HL-60/S4 treated with retinoic acid at 250 ng/mL for 4 days and 3 days (cell line): Measurements from ENCODE around the gene MAGI2.
"Not testable (repeated sequence)": the region's sequence is repeated elsewhere in the genome, so short reads cannot be mapped to it uniquely, and the experiment has no call there.

Experiments used
- in situ Hi-C: fragments of 300-500 bp; cut with MboI; formaldehyde crosslinking; loops from 2 replicates; pipeline ENCODE4 v1.7.0; 2022; ENCODE audit warnings: low sequenced_read_pairs

MAGI2 gene

DNA sequence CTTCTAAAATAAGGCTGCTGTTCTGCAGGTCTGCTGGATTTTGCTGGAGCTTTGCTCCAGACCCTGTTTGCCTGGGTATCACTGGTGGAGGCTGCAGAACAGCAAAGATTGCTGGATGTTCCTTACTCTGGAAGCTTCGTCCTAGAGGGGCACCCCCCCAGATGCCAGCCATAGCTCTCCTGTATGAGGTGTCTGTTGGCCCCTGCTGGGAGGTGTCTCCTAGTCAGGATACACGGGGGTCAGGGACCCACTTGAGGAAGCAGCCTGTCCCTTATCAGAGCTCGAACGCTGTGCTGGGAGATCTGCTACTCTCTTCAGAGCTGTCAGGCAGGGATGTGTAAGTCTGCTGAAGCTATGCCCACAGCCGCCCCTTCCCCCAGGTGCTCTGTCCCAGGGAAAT is 382.3 kb downstream of the MAGI2 start:
- in situ Hi-C loops, result not testable (repeated sequence)

GRCh38 chr7:79064187-79064823 is 389.2 kb downstream of the MAGI2 start:
- in situ Hi-C loops, result no loop called here

DNA sequence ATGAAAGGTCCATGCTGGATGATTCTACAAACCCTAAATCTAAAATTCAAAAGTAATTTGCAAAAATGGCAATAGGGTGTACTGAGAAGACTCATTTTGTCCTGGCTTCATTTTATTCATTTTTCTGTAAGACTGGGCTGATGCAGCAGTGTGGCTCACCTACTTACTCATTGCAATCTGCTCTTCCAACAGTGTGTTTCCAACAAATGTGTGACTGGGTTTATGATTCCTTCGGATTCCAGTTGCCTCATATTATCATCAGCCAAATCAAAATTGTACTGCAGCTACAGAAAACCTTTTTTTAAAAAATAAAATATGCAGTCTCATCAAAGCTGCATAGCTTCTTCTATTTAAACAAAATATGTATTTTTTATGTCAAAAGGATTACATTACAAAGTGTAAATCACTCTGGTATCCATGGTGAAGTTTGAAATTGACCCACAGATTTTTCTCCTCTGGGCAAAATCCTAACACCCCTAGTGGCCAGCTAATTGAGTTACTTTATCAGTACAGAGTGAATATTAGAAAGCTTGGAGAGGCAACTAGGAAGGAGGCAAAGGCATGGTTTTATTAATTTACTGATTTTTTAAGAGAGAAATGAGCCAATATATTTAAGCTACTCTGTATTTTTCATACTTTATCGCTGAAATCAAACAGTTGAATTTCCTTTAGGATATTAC is 390.3 kb downstream of the MAGI2 start:
- in situ Hi-C loops, result no loop called here

GRCh38 chr7:79060498-79060897 is 393.0 kb downstream of the MAGI2 start:
- in situ Hi-C loops, result no loop called here

DNA sequence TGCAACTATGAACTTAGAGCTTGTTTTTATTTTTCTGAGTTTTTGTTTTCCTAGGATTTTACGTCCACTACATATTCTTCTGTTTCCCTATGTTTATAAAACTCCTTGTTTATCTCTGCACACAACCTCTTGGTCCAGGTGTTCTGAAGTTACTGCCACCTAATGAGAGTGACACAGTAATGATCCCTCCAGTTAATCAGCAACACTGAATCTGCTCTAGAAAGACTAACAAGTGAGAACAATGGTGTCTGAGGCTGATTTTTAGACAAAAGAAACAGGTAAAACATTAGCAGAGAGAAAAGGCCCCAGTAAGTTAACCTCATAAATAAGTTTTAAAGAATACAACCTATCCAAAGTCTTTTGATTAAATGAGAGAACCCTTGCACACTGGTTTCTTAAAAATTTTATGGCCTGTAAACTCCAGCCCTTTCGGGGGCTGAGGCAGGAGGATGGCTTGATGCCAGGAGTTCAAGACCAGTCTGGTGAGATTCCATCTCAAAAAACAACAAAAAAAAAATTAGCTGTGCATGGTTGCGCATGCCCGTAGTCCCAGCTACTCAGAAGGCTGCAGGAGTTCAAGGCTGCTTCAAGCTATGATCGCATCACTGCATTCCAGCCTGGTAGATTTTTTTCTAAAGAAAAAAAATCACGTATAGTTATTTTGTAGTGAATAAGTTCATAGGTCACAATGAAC is 397.6 kb downstream of the MAGI2 start:
- in situ Hi-C loops, result no loop called here

- in situ Hi-C loops, result no loop called here
Measured at GRCh38 chr7:79051915-79052314, 401.6 kb downstream of the MAGI2 start.

DNA sequence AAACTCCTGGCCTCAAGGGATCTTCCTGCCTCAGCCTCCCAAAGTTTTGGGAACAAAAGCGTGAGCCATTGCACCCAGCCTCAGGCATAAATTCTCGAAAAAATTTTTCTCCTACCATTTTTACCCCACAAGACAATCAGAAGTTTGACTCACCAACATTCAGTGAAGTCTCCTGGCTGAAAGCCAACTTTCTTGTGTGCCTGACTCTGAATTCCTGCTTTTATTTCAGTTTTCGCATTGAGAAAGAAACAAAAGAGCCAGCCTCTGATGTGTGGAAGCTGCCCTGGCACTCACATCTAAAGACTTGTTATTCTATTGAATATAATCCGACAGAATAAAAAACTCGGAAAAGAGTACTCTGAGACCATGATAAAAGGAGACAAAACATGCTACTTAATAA is 402.9 kb downstream of the MAGI2 start:
- in situ Hi-C loops, result no loop called here

GRCh38 chr7:79046061-79046460 is 407.4 kb downstream of the MAGI2 start:
- in situ Hi-C loops, result no loop called here

- in situ Hi-C loops, result no loop called here
Measured at GRCh38 chr7:79037001-79037400, 416.5 kb downstream of the MAGI2 start.

GRCh38 chr7:79036356-79036755 is 417.1 kb downstream of the MAGI2 start:
- in situ Hi-C loops, result no loop called here

DNA sequence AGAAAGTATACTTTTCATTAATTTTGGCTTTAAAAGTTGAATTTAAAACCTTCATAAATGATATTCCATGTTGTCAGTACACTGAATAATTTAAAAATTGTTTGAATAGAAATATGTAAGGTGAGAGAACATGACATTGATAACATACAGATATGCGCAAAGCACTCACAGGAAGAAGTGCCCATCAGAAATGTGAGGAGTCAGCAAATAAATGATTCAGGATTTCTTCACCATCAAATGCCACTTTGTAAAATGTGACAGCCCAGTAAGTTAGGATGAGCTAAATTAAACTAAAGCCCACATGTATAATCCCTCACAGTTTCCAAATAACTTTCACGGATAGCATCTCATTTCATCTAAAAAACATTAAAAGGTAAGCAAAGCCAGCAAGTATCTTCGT is 417.6 kb downstream of the MAGI2 start:
- in situ Hi-C loops, result no loop called here

DNA sequence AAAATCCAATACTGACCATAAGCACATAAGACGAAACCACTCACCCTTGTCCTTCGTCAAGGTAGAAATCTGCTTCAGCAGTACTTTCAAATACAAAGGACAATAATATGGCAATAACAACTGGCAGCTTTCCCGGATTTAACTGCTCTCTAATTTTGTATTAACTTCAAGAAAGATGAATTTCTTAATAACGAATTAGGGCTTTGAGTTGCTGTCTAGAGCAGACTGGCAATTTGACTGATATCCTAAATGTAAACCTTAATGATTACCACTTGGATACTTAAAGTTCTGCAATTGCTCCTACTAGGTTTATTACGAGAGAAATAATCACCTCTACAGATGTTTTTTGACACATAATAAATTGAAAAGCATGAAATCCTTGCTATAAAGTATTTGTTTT is 418.7 kb downstream of the MAGI2 start:
- in situ Hi-C loops, result no loop called here

DNA sequence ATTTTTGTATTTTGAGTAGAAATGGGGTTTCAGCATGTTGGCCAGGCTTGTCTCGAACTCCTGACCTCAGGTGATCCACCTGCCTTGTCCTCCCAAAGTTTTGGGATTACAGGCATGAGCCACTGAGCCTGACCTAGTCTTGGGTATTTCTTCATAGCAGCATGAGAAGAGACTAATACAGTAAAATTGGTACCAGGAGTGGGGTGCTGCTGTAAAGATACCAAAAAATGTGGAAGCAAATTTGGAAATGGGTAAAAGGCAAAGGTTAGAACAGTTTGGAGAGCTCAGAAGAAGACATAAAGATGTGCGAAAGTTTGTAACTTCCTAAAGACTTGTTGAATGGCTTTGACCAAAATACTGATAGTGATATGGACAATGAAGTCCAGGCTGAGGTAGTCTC is 433.8 kb downstream of the MAGI2 start:
- in situ Hi-C loops, result not testable (repeated sequence)

DNA sequence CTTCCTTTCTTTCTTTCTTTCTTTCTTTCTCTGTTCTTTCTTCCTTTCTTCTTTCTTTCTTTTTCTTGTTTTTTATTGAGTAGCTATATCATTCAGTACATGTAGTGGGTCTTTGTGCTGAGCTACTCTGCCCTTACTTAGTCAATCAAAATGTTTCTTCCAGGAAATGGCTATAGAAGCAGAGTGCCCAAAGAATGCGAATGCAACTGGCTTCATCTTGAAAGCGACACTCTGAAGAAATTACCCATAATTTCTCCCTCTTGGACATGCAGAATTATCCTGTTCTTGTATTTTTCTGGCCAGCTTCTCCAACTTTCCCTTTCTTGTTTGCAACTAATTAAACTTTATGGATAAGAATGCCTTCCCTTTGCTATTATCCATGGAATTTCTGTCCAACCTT is 441.5 kb downstream of the MAGI2 start:
- in situ Hi-C loops, result no loop called here

DNA sequence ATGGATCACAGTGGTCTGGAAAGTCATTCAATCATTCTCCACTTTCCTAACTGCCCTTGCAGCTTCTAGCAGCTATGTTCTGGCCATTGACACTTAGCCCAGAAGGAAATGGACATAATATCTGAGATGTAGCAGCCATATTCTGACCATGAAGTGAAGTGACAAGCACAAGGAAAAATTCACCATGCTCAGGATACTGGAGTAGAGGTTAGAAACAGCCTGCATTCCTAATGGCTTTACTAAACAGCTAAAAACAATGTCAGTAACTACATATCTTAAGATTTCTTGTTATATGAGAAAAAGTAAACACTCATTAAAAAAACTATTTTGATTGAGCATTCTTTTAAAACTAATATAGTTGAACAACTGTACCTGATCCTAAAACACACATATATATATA is 443.8 kb downstream of the MAGI2 start:
- in situ Hi-C loops, result no loop called here

DNA sequence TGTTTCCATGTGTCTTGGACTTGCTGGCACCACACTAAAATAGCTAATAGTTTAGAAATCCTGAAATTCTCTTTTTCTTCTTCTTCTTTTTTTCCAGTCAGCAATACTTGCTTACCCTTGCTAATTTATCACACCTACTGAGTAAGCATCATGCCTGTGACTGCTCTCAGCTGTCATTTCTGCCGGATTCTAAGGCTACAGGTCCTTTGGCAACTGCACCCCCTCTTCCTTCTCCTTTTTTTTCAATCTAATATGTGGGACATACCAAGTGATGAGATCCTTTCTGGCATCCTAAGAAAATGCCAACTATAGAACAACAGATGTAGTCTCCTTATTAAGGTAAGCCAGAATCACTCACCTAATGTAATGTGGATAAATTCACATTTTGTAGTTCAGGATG is 444.7 kb downstream of the MAGI2 start:
- in situ Hi-C loops, result no loop called here

GRCh38 chr7:78996013-78996412 is 457.5 kb downstream of the MAGI2 start:
- in situ Hi-C loops, result no loop called here

DNA sequence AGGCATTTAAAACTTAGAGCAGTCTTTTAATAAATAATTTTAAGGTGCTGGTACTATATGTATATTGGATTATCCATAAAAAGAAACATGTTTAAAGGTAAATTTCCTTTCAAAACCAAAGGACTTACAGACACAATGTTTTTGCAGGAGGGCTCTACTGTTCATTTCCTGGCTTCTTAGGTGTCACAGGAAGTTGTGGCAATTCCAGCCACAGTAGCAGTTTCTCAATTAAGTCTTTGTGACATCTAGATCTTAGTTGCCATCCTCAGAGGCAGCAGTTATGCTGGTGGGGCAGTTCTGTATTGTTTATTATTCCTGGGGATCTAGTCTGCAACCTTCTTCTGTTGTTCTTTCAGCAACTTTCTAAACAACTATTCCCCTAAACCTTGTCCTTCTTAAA is 460.1 kb downstream of the MAGI2 start:
- in situ Hi-C loops, result no loop called here

DNA sequence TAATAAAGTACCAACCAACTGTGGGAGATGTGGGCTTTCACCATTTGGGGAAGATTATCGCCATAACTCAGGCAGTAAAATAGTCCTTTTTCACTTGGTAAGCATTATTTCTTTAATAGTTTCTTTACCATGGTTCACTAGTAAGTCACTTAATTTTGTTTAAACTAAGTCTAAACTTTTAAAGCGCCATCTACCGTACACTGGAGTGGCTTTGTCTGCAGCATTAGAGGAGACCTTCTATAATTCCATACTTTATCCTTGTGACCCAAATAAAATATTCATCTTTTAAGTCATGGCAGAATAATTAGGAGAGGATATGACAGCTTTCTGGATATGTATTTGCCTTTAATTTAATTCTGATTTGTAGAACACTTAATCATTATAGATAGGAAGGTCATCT is 468.0 kb downstream of the MAGI2 start:
- in situ Hi-C loops, result no loop called here

DNA sequence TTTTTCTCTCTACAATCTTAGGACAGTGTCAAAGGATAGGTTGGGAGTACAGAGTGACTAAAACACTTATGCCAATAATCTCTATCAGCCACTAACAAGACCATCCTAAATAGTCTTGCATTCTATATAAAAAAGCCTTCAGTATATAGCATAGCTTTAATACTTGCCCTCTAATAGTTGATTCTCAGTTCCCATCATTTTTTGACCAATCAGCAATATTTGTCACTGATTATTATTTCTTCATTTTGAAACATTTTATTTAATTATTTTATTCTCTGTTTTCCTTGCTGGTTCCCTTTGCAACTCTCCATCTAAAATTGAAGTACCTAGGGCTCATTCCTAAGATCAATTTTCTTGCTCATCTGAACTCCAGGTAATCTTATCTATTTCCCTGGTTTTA is 470.0 kb downstream of the MAGI2 start:
- in situ Hi-C loops, result no loop called here

GRCh38 chr7:78970440-78970916 is 483.0 kb downstream of the MAGI2 start:
- in situ Hi-C loops, result no loop called here

DNA sequence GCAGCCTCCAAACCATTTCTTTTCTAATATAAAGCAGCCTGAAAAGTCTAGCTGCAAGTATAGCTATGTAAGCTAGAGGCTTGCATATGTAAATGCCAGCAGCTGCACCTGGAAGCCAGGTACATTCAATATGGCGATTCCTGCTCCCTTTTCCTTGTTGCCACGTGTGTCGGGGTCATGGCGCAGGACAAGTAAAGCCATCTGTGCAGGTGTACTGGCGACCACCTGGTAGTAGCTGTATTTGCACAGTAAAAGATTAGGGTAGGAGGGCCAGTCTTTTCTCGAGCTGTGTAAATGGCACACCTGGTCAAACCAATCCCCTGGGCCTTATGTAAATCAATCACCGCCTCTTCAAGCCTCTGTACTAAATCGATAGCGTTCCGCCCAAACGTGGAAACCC is 484.5 kb downstream of the MAGI2 start:
- in situ Hi-C loops, result no loop called here
